ENCODE results near the gene TUBB1. TPM values are rescaled to one million over a fixed set of nuclear protein-coding genes. Genes with fewer than 3 reads are reported as not detected.
"Not testable (repeated sequence)": the region's sequence is repeated elsewhere in the genome, so short reads cannot be mapped to it uniquely, and the experiment has no call there.

TUBB1 gene
- total RNA-seq, 2 donors from 2014 or later: not detected

DNA sequence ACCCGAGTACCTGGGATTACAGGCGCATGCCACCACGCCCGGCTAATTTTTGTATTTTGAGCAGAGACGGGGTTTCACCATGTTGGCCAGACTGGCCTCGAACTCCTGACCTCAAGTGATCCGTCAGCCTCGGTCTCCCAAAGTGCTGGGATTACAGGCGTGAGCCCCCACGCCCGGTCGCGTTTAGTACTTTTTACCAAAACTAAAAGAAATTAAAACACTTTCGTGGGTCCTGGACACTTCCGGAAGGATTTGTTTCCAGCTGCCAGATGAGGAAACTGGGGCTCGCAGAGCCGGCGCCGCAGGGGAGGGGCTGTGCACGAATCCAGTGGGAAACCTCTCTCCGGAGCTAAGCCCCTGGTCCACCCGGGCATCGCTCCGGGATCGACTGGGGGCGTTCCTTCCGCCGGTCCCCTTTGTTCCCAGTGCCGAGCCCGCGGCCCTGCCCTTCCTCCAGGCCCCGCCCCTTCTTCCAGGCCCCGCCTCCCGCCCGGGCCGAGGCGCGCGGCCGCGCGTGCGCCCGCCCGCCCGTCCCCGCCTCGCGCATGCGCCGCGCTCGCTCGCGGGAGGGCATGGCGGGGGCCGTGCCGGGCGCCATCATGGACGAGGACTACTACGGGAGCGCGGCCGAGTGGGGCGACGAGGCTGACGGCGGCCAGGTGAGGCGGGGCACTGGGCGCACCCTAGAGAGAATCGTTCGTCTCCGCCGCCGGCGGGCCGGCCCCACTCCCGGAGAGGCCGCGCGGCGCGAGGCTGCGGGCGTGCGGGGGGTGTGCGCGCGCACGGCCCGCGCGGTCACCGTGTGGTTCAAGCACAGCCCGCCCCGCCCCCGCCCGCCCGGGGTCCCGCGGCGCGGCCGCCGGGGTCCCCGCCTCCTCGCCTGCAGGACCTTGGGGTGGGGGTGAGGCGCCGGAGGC is 38.3 kb upstream of the TUBB1 start, which contains the start of gene NELFCD:
Gene NELFCD (plus strand): TSS at position 546 of the 917 bp plus-strand sequence. CDS start 54 bp downstream, at position 600.
- TF ChIP-seq, protein P1, sequence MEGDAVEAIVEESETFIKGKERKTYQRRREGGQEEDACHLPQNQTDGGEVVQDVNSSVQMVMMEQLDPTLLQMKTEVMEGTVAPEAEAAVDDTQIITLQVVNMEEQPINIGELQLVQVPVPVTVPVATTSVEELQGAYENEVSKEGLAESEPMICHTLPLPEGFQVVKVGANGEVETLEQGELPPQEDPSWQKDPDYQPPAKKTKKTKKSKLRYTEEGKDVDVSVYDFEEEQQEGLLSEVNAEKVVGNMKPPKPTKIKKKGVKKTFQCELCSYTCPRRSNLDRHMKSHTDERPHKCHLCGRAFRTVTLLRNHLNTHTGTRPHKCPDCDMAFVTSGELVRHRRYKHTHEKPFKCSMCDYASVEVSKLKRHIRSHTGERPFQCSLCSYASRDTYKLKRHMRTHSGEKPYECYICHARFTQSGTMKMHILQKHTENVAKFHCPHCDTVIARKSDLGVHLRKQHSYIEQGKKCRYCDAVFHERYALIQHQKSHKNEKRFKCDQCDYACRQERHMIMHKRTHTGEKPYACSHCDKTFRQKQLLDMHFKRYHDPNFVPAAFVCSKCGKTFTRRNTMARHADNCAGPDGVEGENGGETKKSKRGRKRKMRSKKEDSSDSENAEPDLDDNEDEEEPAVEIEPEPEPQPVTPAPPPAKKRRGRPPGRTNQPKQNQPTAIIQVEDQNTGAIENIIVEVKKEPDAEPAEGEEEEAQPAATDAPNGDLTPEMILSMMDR (conservative IDR thresholded peaks at IDR 0.05): no peak
- peaks cover 32% of the 10 kb centered on the region for H3K4me1 Mint-ChIP-seq
- peak within 1 kb of the TSS; percentile 92 for H3K27ac Mint-ChIP-seq
- Histone ChIP-seq H3K27ac (ENCODE audit: low read depth, low read length) (peak within 1 kb of the TSS; percentile 57), H3K4me3 (ENCODE audit: low read length) (peak within 1 kb of the TSS; percentile 98), H3K9ac (ENCODE audit: extremely low read depth, low read length, poor library complexity, severe bottlenecking) (peak within 1 kb of the TSS; percentile 75), H3K36me3 (ENCODE audit: control insufficient read depth, insufficient read depth, low read length) (peaks cover 9% of the 10 kb centered on the region), H3K4me1 (ENCODE audit: control insufficient read depth, insufficient read depth, low read length) (no peaks in the 10 kb centered on the region), H3K9me3 (ENCODE audit: control insufficient read depth, low read length) (peaks cover 4% of the 10 kb centered on the region), H3K27me3 (ENCODE audit: control insufficient read depth, insufficient read depth, low read length, poor library complexity, severe bottlenecking) (no peaks in the 10 kb centered on the region)
- peak; percentile 96 for DNase-seq
- 11 to 52% methylated on average over 18 to 107 of the region's 109 CpGs for WGBS, 2 experiments (ENCODE audit: insufficient coverage in 1 of 2, insufficient read length in 1 of 2)
- peaks cover 9% of the 10 kb centered on the region for H3K36me3 Mint-ChIP-seq (ENCODE audit: low read depth)
- peaks cover 3% of the 10 kb centered on the region for H3K9me3 Mint-ChIP-seq
- H3K4me3 Mint-ChIP-seq: peak within 1 kb of the TSS; percentile 79
- no peaks in the 10 kb centered on the region for H3K27me3 Mint-ChIP-seq (ENCODE audit: insufficient read depth)

DNA sequence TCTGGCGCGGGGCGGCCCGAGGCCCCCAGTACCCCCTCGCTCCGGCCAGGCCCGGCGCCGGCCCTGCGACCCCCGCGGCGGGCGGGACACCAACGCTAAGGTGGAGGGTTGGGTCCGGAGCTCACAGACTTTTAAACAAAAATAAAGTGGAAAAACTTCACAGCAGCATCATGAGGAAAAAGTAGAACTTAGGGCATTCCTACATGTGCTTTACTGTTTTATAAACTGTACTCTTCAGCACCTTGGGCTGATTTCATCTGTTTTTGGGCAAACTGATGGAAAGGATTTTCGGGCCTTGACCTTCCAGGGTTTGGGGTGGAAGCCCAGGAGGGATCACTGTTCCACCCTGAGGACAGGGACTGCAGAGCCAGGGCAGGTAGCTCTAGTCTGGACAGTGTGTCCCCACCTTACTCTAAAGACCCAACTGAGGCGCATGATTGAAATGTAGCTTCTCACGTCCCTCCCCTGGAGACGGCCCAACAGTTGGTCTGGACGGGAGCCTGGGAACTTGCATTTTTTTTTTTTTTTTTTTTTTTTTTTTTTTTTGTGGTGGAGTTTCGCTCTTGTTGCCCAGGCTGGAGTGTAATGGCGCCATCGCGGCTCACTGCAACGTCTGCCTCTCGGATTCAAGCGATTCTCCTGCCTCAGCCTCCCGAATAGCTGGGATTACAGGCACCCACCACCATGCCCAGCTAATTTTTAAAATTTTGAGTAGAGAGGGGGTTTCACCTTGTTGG is 37.4 kb upstream of the TUBB1 start:
- no peaks in the 10 kb centered on the region for H3K9me3 ChIP-seq (ENCODE audit: control insufficient read depth, low read length)
- H3K9ac ChIP-seq (ENCODE audit: extremely low read depth, low read length, poor library complexity, severe bottlenecking): peak overlapping the region; percentile 75
- Mint-ChIP-seq H3K4me1 (peaks cover 37% of the 10 kb centered on the region), H3K9me3 (peaks cover under 1% of the 10 kb centered on the region), H3K36me3 (ENCODE audit: low read depth) (peaks cover 14% of the 10 kb centered on the region), H3K27ac (peak overlapping the region; percentile 92), H3K27me3 (ENCODE audit: insufficient read depth) (no peaks in the 10 kb centered on the region), H3K4me3 (peak overlapping the region; percentile 79)
- peak; percentile 63 for DNase-seq
- no peaks in the 10 kb centered on the region for H3K4me1 ChIP-seq (ENCODE audit: control insufficient read depth, insufficient read depth, low read length)
- WGBS, 2 experiments (ENCODE audit: insufficient coverage in 1 of 2, insufficient read length in 1 of 2): 10 to 24% methylated on average over 17 to 29 of the region's 29 CpGs
- no peak overlapping the region for H3K27ac ChIP-seq (ENCODE audit: low read depth, low read length)
- peaks cover 16% of the 10 kb centered on the region for H3K36me3 ChIP-seq (ENCODE audit: control insufficient read depth, insufficient read depth, low read length)
- no peaks in the 10 kb centered on the region for H3K27me3 ChIP-seq (ENCODE audit: control insufficient read depth, insufficient read depth, low read length, poor library complexity, severe bottlenecking)
- TF ChIP-seq, protein P1 (conservative IDR thresholded peaks at IDR 0.05): no peak
- H3K4me3 ChIP-seq (ENCODE audit: low read length): peak overlapping the region; percentile 98

DNA sequence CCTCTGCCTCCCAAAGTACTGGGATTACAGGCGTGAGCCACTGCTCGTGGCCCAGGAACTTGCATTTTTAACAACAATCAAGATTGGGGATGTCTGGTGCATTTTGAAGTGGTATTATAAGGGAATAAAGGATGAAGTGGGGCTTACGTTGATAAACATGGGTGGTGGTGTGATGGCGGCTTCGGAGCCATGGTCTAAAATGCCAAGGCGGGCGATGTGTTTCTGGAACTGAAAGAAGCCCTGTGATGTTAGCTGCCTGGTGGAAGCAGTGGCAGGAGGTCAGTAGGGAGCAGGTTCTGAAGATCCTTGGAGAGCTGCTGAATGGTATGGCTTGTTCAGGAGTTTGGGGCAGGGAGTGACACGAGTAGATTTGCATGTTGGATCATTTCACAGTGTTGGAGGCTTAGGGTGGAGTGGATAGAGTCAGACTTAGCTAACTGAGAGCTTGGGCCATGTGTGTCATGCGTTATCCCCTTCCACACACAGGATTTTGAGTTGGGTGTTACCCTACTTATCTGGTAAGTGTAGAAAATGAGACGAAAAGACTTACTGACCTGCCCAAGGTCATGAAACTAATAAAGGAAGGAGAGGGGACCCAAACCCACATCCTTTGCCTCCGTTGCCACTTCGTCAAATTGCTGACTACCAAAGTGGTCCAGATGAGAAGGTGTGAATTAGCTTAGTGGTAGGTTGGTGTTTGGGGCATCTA is 36.7 kb upstream of the TUBB1 start:
- 90 to 95% methylated on average over 4 to 12 of the region's 12 CpGs for WGBS, 2 experiments (ENCODE audit: insufficient coverage in 1 of 2, insufficient read length in 1 of 2)
- H3K4me1 ChIP-seq (ENCODE audit: control insufficient read depth, insufficient read depth, low read length): no peaks in the 10 kb centered on the region
- no peak overlapping the region for H3K27ac ChIP-seq (ENCODE audit: low read depth, low read length)

DNA sequence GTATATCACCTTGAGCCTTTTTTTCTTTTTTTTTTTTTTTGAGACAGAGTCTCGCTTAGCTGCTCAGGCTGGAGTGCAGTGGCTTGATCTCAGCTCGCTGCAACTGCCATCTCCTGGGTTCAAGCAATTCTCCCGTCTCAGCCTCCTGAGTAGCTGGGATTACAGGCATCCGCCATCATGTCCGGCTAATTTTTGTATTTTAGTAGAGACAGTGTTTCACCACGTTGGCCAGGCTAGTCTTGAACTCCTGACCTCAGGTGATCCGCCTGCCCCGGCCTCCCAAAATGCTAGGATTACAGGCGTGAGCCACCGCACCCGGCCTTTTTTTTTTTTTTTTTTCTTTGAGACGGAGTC is 36.1 kb upstream of the TUBB1 start:
- H3K4me3 ChIP-seq (ENCODE audit: low read length); H3K4me1 ChIP-seq (ENCODE audit: control insufficient read depth, insufficient read depth, low read length); H3K9ac ChIP-seq (ENCODE audit: extremely low read depth, low read length, poor library complexity, severe bottlenecking); H3K4me3 Mint-ChIP-seq; H3K27ac Mint-ChIP-seq; H3K9me3 Mint-ChIP-seq; H3K9me3 ChIP-seq (ENCODE audit: control insufficient read depth, low read length); H3K27ac ChIP-seq (ENCODE audit: low read depth, low read length); H3K27me3 Mint-ChIP-seq (ENCODE audit: insufficient read depth); DNase-seq; H3K27me3 ChIP-seq (ENCODE audit: control insufficient read depth, insufficient read depth, low read length, poor library complexity, severe bottlenecking): not testable (repeated sequence)
- 90% methylated on average over 11 of the region's 12 CpGs; no CpG with 5 or more reads in 1 of the 2 experiments for WGBS, 2 experiments (ENCODE audit: insufficient coverage in 1 of 2, insufficient read length in 1 of 2)
- Mint-ChIP-seq H3K36me3 (ENCODE audit: low read depth) (peaks cover 27% of the 10 kb centered on the region), H3K4me1 (peaks cover 35% of the 10 kb centered on the region)
- peaks cover 29% of the 10 kb centered on the region for H3K36me3 ChIP-seq (ENCODE audit: control insufficient read depth, insufficient read depth, low read length)

More for the DNA sequence above, 36.7 kb upstream of the TUBB1 start:
- Mint-ChIP-seq H3K36me3 (ENCODE audit: low read depth) (peaks cover 22% of the 10 kb centered on the region), H3K4me3 (peak overlapping the region; percentile 79), H3K4me1 (peaks cover 38% of the 10 kb centered on the region), H3K27me3 (ENCODE audit: insufficient read depth) (no peaks in the 10 kb centered on the region), H3K9me3 (no peaks in the 10 kb centered on the region), H3K27ac (peak overlapping the region; percentile 71)
- no peaks in the 10 kb centered on the region for H3K9me3 ChIP-seq (ENCODE audit: control insufficient read depth, low read length)
- peaks cover 23% of the 10 kb centered on the region for H3K36me3 ChIP-seq (ENCODE audit: control insufficient read depth, insufficient read depth, low read length)
- TF ChIP-seq, protein P1 (conservative IDR thresholded peaks at IDR 0.05): no peak
- H3K27me3 ChIP-seq (ENCODE audit: control insufficient read depth, insufficient read depth, low read length, poor library complexity, severe bottlenecking): no peaks in the 10 kb centered on the region
- no peak overlapping the region for H3K9ac ChIP-seq (ENCODE audit: extremely low read depth, low read length, poor library complexity, severe bottlenecking)
- H3K4me3 ChIP-seq (ENCODE audit: low read length): peak overlapping the region; percentile 98
- DNase-seq: no peak
